Activated gamma-delta T cell treated with anti-CD3 and anti-CD28 coated beads, Interleukin-2, amount 50 U/mL, for 16 hours (primary cell): ENCODE measurements around the gene LHFPL5.

Source experiments
- DNase-seq: peaks from one replicate; pipeline ENCODE4 v3.0.0-alpha.2; 2020; ENCODE audit warnings: low read depth

LHFPL5 gene

DNA sequence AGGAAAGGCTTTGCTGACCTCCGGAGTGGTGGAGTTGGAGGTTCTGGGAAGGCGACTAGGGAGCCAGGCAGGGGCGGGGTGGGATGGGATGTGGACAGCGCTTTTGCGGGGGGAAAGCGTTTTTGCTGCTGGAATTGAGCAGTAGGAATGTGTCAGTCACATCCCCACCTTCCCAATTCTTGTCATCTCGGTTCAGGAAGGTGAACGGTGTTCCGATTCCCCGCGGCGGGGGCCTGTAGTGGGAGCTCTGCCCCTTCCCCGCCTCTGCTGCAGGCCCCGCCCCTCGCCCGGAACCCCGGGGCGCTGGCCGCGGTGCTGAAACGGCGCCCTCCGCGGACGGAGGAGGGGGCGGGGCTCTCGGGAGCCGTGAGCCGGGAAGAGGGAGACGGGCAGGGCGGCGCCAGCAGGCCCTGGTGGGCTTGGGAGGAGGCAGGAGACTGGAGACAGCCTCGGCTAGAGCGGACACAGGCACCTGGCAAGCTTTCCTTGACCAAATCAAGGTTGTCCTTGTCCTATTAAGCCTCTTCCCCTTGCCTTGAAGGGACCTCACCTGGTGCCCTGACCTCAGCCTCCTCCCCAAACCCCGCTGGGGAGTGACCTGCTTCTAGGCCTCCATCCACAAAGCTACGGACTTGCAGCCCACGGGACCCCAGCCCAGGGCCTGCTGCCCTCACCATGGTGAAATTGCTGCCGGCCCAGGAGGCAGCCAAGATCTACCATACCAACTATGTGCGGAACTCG is at the start of gene LHFPL5:
Gene LHFPL5, plus strand, starts transcription at position 357 of the 741 bp plus-strand sequence. Its CDS starts 319 bp downstream, at position 676.
- no peak for DNase-seq

GRCh38 chr6:35757456-35758123 is 47.6 kb upstream of the LHFPL5 start:
- DNase-seq: no peak

- DNase-seq: no peak
Measured at GRCh38 chr6:35759426-35759825, 45.7 kb upstream of the LHFPL5 start.

DNA sequence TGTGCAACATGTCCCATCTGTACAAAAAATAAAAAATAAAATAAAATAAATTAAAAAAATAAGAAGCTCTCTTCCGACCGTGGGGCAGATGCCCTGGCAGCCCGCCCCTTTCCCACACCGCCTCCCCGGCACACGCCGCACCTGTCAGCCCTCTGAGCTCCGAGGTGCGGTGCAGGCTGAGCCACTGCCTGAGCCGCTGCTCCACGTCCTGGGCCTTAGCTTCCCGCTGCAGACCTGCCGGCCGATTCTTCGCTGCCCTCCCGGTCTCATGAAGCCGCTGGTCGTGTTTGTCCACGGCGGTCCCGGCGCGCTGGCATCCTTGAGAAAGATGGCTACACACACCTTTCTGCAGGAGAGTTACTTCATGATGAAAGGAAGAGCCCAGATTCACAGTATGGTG is 39.4 kb upstream of the LHFPL5 start:
- no peak for DNase-seq

DNA sequence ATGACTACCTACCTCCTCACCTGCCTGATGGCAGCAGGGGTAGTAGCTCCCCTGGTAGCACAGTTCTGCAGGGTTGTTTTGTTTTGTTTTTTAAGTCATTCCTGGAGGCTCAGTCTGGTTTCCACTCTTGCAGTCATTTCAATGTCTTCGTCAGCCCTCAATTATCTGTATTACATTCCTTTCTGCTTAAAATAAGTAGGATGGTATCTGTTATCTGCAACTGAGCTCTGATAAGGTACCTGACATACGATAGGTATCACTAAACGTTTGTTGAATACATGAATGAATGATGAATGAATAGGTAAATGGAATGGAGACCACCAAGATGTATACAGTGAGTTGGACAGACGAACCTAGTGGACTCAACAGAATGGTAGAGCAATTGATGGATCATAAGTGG is 35.9 kb upstream of the LHFPL5 start:
- no peak for DNase-seq

GRCh38 chr6:35771343-35771627 is 33.9 kb upstream of the LHFPL5 start:
- no peak for DNase-seq

- no peak for DNase-seq
Measured at GRCh38 chr6:35774116-35774794, 30.9 kb upstream of the LHFPL5 start.

GRCh38 chr6:35775031-35775430 is 30.1 kb upstream of the LHFPL5 start:
- no peak for DNase-seq

DNA sequence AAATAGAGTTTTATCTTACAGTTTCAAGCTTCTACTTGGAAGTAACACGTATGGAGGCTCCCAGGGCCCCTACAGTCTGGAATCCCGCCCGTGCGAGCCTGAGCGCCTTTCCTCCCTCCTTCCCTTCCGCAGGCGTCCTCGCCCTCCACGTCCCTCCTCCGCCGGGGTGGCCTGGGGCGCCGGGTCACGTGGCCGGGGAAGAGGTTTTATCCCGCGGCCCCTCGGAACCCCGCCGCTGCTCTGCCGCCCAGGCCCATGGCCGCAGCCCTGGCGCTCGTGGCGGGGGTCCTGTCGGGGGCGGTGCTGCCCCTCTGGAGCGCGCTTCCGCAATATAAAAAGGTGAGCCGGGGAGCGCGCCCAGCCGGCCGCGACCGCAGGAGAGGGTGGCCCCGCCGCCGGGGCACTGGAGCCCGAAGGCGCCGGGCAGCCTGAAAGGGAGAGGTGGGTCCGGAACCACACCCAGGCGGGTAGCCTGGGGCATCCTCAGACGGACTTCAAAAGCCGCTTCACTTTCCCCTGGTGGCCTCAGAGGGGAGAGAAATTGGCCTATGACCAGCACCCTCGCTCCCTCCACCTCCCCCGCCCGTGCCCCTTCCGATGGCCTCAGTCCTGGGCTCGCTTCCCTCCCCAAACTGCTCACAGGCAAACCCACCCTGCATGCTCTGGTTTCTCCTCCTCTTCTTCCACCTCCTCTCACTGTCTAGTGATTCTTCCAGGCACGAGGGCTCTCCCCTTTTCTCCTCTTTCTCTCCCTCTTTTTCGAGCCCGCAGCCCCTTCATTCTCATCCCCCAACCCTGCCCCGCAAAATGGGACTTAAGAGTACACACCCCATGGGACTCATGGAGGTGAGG is 28.6 kb upstream of the LHFPL5 start, which contains the start of gene CLPSL2:
Gene CLPSL2, plus strand, starts transcription at position 235 of the 852 bp plus-strand sequence. Its CDS starts 21 bp downstream, at position 256.
- no peak for DNase-seq

DNA sequence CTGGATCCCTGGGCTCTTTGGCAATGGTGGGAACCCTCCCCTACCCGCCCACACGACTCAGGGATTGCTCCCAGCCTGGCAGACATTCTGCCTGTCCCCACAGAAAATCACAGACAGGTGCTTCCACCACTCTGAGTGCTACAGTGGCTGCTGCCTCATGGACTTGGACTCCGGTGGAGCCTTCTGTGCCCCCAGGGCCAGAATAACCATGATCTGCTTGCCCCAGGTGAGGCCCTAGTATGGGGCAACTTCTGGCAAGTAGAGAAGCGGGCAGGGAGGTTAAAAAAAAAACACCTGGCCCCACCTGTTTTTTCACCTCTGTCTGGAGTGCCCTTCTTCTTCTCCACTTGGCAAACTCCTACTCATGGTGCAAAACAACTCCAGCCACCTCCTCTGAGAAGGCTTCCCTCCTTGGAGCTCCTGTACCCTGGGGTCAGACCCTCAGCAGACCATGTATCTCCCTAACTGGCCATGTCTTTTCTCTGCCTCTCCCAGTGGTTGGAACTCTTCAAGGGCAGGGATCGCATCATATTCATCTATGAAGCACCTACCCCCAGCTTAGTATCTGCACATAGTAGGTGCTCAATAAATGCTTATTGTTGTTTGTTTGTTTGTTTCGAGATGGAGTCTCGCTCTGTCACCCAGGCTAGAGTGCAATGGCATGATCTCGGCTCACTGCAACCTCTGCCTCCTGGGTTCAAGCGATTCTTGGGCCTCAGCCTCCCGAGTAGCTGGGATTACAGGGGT is 27.6 kb upstream of the LHFPL5 start:
- DNase-seq: no peak

- DNase-seq: no peak
Measured at GRCh38 chr6:35778437-35778836, 26.7 kb upstream of the LHFPL5 start.

GRCh38 chr6:35780719-35781118 is 24.4 kb upstream of the LHFPL5 start, which contains the start of gene CLPSL1:
Gene CLPSL1 (plus strand): TSS chr6:35781019. CDS start chr6:35781111, 92 bp downstream.
- no peak for DNase-seq

DNA sequence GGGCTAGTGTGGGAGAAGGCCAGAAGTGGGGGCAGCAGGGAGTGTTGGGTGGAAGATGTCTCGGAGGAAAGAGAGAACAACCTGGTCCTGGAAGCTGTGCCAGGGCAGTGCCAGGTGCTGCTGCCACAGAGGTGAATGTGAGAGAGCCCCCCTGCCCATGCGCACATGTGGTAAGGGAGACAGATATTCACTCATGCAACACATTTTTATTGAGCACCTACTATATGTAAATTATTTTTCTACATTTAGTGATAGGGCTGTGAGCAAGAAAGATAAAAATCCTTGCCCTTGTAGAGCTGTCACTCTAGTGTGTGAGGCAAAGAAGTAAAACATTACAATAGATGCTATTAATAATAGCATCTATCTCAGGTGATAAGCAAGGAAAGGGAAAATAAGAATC is 23.9 kb upstream of the LHFPL5 start:
- no peak for DNase-seq

- DNase-seq: no peak
Measured at GRCh38 chr6:35782424-35782823, 22.7 kb upstream of the LHFPL5 start.

- no peak for DNase-seq
Measured at GRCh38 chr6:35784200-35784599, 21.0 kb upstream of the LHFPL5 start.

DNA sequence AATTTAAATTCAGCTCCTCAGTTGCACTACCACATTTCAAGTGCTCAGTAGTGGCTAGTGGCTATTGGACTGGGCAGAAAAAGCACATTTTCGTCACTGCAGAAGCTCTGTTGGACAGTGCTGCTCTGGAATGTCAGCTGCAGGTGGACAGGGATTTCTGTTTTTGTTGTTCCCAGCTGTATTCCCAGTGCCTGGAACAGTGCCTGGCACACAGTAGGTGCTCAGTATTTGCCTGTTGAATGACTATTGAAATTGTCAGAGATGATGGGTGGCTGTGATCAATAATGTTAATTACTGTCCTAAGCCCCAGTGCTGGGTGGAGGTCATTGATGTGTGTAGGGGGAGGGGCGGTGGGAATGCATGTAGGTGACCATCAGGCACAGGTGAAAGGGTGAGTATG is 18.9 kb upstream of the LHFPL5 start:
- no peak for DNase-seq

GRCh38 chr6:35786810-35787209 is 18.3 kb upstream of the LHFPL5 start:
- no peak for DNase-seq

GRCh38 chr6:35787266-35788218 is 17.6 kb upstream of the LHFPL5 start:
- DNase-seq: no peak

- no peak for DNase-seq
Measured at GRCh38 chr6:35788423-35788982, 16.6 kb upstream of the LHFPL5 start.

DNA sequence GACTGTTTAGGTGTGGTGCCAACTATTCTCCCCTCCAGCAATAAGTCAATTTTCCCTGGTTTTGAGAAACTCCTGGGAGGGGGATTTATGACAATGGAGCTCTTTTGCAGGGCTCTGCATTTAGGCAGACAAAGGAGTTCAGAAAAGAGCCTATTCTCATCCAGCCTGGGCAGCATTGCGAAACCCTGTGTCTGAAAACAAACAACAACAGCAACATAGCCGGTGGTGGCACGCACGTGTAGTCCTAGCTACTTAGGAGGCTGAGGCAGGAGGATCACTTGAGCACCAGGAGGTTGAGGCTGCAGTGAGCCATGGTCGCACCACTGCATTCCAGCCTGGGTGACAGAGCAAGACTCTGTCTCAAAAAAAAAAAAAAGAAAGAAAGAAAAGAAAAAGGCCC is 14.5 kb upstream of the LHFPL5 start:
- no peak for DNase-seq
